ENCODE data around the gene SOCS6. TPM values are rescaled to one million over a fixed set of nuclear protein-coding genes. Genes with fewer than 3 reads are reported as not detected.

SOCS6 gene
- total and polyA plus RNA-seq, 2 of the 13 experiments (the other 11 are each of a cell fraction or from before 2014, with no cell fraction given) = 18.6 to 38.3 TPM

DNA sequence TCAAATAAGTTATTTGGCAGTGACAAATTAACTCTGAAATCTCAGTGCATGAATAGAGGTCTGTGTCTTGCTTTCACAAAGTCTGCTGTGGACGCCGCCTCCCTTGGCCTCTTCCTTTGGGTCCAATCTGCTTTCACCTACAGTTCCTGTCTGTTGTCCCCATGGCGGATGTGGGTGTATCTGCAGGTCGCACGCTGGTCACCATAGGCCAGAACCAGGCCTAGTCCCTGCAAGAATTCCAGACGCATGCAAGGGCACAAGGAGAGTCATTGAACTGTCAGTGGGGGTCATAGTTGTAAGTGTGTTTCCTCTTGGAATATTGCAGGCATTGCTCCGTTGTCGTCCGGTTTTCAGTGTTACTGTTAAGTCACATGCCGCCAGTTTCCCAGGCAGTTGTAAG lies 7.4 kb downstream of the SOCS6 start (continued):
- TF ChIP-seq ZNF644 (CRISPR knock-in tag; IDR thresholded peaks at IDR 0.05; ENCODE audit: low read depth) = peak; percentile 92
- TF ChIP-seq SIN3B (IDR thresholded peaks at IDR 0.05; ENCODE audit: low read length) = no peak
- TF ChIP-seq MAF1 (CRISPR knock-in tag; IDR thresholded peaks at IDR 0.05; ENCODE audit: borderline replicate concordance) = no peak
- TF ChIP-seq AGO2 (optimal IDR thresholded peaks at IDR 0.05; ENCODE audit: low read depth, low read length) = no peak
- TF ChIP-seq NFE2L2 (IDR thresholded peaks at IDR 0.05; ENCODE audit: low read length) = no peak
- TF ChIP-seq GLMP (CRISPR knock-in tag; IDR thresholded peaks at IDR 0.05; ENCODE audit: borderline replicate concordance) = no peak
- TF ChIP-seq PBX3 (CRISPR knock-in tag; IDR thresholded peaks at IDR 0.05; ENCODE audit: borderline replicate concordance) = no peak
- TF ChIP-seq ZNF598 (CRISPR knock-in tag; IDR thresholded peaks at IDR 0.05; ENCODE audit: borderline replicate concordance) = 0 out of 2 replicates have a peak, but pooled peaks have one; percentile 19
- TF ChIP-seq FOXK2 (IDR thresholded peaks at IDR 0.05) = no peak
- TF ChIP-seq, protein P1, sequence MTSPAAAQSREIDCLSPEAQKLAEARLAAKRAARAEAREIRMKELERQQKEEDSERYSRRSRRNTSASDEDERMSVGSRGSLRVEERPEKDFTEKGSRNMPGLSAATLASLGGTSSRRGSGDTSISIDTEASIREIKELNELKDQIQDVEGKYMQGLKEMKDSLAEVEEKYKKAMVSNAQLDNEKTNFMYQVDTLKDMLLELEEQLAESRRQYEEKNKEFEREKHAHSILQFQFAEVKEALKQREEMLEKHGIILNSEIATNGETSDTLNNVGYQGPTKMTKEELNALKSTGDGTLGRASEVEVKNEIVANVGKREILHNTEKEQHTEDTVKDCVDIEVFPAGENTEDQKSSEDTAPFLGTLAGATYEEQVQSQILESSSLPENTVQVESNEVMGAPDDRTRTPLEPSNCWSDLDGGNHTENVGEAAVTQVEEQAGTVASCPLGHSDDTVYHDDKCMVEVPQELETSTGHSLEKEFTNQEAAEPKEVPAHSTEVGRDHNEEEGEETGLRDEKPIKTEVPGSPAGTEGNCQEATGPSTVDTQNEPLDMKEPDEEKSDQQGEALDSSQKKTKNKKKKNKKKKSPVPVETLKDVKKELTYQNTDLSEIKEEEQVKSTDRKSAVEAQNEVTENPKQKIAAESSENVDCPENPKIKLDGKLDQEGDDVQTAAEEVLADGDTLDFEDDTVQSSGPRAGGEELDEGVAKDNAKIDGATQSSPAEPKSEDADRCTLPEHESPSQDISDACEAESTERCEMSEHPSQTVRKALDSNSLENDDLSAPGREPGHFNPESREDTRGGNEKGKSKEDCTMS (CRISPR knock-in tag; conservative IDR thresholded peaks at IDR 0.05) = no peak
- no peak for TF ChIP-seq ZNF773 (CRISPR knock-in tag; IDR thresholded peaks at IDR 0.05; ENCODE audit: borderline replicate concordance)
- no peak for TF ChIP-seq PAF1 (CRISPR knock-in tag; IDR thresholded peaks at IDR 0.05)
- TF ChIP-seq ZNF121 (CRISPR knock-in tag; IDR thresholded peaks at IDR 0.05) = no peak
- no peak; the same call in 1 of the 2 replicates for TF ChIP-seq NFKB2 (CRISPR knock-in tag; IDR thresholded peaks at IDR 0.05; ENCODE audit: borderline replicate concordance)
- TF ChIP-seq SMAD3 (CRISPR knock-in tag; IDR thresholded peaks at IDR 0.05) = 0 out of 2 replicates have a peak, but pooled peaks have one; percentile 28
- no peak; the same call in 1 of the 2 replicates for TF ChIP-seq KDM2A (CRISPR knock-in tag; IDR thresholded peaks at IDR 0.05; ENCODE audit: borderline replicate concordance, low read depth)
- TF ChIP-seq POGZ (CRISPR knock-in tag; IDR thresholded peaks at IDR 0.05) = peak; percentile 92
- no peak for TF ChIP-seq ZNF496 (CRISPR knock-in tag; IDR thresholded peaks at IDR 0.05; ENCODE audit: insufficient replicate concordance)
- TF ChIP-seq RFXANK (CRISPR knock-in tag; IDR thresholded peaks at IDR 0.05) = no peak
- TF ChIP-seq ZSCAN20 (CRISPR knock-in tag; IDR thresholded peaks at IDR 0.05; ENCODE audit: borderline replicate concordance) = no peak
- TF ChIP-seq SP140L (CRISPR knock-in tag; IDR thresholded peaks at IDR 0.05; ENCODE audit: borderline replicate concordance) = no peak
- TF ChIP-seq TCF7 (IDR thresholded peaks at IDR 0.05; ENCODE audit: low read depth) = no peak
- TF ChIP-seq TEAD3 (CRISPR knock-in tag; optimal IDR thresholded peaks at IDR 0.05; ENCODE audit: borderline replicate concordance) = peak; percentile 87
- TF ChIP-seq ZKSCAN5 (CRISPR knock-in tag; IDR thresholded peaks at IDR 0.05) = no peak
- peak; percentile 84; the same call in 1 of the 3 replicates for TF ChIP-seq MXI1 (IDR thresholded peaks at IDR 0.05; ENCODE audit: borderline replicate concordance, low read depth, low read length)
- 0 out of 2 replicates have a peak, but pooled peaks have one; percentile 39 for TF ChIP-seq HOXA5 (CRISPR knock-in tag; IDR thresholded peaks at IDR 0.05)
- TF ChIP-seq ZBTB3 (CRISPR knock-in tag; IDR thresholded peaks at IDR 0.05; ENCODE audit: borderline replicate concordance, low read depth) = peak; percentile 53; the same call in 1 of the 2 replicates
- TF ChIP-seq, protein P2, sequence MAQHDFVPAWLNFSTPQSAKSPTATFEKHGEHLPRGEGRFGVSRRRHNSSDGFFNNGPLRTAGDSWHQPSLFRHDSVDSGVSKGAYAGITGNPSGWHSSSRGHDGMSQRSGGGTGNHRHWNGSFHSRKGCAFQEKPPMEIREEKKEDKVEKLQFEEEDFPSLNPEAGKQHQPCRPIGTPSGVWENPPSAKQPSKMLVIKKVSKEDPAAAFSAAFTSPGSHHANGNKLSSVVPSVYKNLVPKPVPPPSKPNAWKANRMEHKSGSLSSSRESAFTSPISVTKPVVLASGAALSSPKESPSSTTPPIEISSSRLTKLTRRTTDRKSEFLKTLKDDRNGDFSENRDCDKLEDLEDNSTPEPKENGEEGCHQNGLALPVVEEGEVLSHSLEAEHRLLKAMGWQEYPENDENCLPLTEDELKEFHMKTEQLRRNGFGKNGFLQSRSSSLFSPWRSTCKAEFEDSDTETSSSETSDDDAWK (CRISPR knock-in tag; IDR thresholded peaks at IDR 0.05) = no peak

Measured in HepG2 (cell line).